Panc1 (cell line): ENCODE data around the gene FBXW4. TPM values are rescaled to one million over a fixed set of nuclear protein-coding genes. Genes with fewer than 3 reads are reported as not detected.

ENCODE experiments used
- ATAC-seq: fragments of 200-7000 bp; cut with Tn5 transposase; 2 replicates; pipeline ENCODE4 v1.9.1; 2020; ENCODE audit warnings: mild to moderate bottlenecking, moderate library complexity
- BruUV-seq: library from RNA; stranded (reverse); fragments of 400-500 nt; replicated peaks from 2 replicates; lab custom pipeline; 2021; lab: Mats Ljungman, UMichigan
- CTCF ChIA-PET: fragments of 300-600 bp; sonication (Branson Sonifier 250); formaldehyde crosslinking; loops from one replicate; lab custom pipeline; 2022; ENCODE audit warnings: antibody characterized with exemption; lab: Charles Lee
- POLR2A ChIA-PET: fragments of 300-600 bp; sonication (Branson Sonifier 250); formaldehyde crosslinking; loops from one replicate; lab custom pipeline; 2022; ENCODE audit warnings: antibody characterized with exemption; lab: Charles Lee
- DNase-seq: peaks from one replicate; pipeline ENCODE4 v3.0.0-alpha.2; 2010; ENCODE audit warnings: low read depth, low spot score
- H3K27ac ChIP-seq: 2 replicates; pipeline ENCODE4 v1.5.1; 2011; ENCODE audit warnings: mild to moderate bottlenecking, low read length, inconsistent platforms
- H3K27me3 ChIP-seq: fragments of 200-500 bp; sonication (Bioruptor generic); 2 replicates; pipeline ENCODE4 v1.6.0; 2014; ENCODE audit warnings: low read length, inconsistent platforms; ENCODE audit not compliant: control insufficient read depth, insufficient read depth
- H3K36me3 ChIP-seq: fragments of 200-500 bp; sonication (Bioruptor generic); 2 replicates; pipeline ENCODE4 v1.5.1; 2014; ENCODE audit warnings: inconsistent platforms, mild to moderate bottlenecking, low read length, moderate library complexity; ENCODE audit not compliant: control insufficient read depth, insufficient read depth
- H3K4me1 ChIP-seq: 2 replicates; pipeline ENCODE4 v1.5.1; 2011; ENCODE audit warnings: inconsistent platforms, mild to moderate bottlenecking, low read length, moderate library complexity; ENCODE audit not compliant: control insufficient read depth, insufficient read depth
- H3K4me3 ChIP-seq, 2 experiments: 2 replicates each; pipeline ENCODE4 v1.5.1; 2011 to 2012; ENCODE audit warnings: low read depth in 2 of 2, low read length in 2 of 2, mild to moderate bottlenecking in 2 of 2, inconsistent platforms in 1 of 2, moderate library complexity in 1 of 2
- H3K9me3 ChIP-seq: fragments of 200-500 bp; sonication (Bioruptor generic); 2 replicates; pipeline ENCODE4 v1.5.1; 2014; ENCODE audit warnings: low read depth, mild to moderate bottlenecking, inconsistent platforms, low read length, moderate library complexity; ENCODE audit not compliant: control insufficient read depth, insufficient read depth
- CTCF ChIP-seq: fragments of 450-650 bp; IDR thresholded peaks from 2 replicates; pipeline ENCODE4 v1.5.1; 2017; ENCODE audit warnings: mild to moderate bottlenecking
- POLR2AphosphoS5 ChIP-seq: IDR thresholded peaks from 2 replicates; pipeline ENCODE4 v1.6.1; 2012; ENCODE audit warnings: mild to moderate bottlenecking, low read depth, low read length, moderate library complexity
- REST ChIP-seq, 2 experiments: IDR thresholded peaks; 2 replicates each; pipeline ENCODE4 v1.6.1; 2011 to 2012; ENCODE audit warnings: low read depth in 2 of 2, control low read depth in 1 of 2, low read length in 1 of 2, mild to moderate bottlenecking in 1 of 2, moderate library complexity in 1 of 2; ENCODE audit not compliant: insufficient read depth in 1 of 2
- SIN3A ChIP-seq: IDR thresholded peaks from 2 replicates; pipeline ENCODE4 v1.6.1; 2012; ENCODE audit warnings: low read depth, mild to moderate bottlenecking, low read length, moderate library complexity, borderline replicate concordance; ENCODE audit not compliant: insufficient read depth
- TCF7L2 ChIP-seq: IDR thresholded peaks from 2 replicates; pipeline ENCODE4 v1.6.1; 2011; ENCODE audit warnings: mild to moderate bottlenecking, low read depth, low read length, inconsistent platforms
- in situ Hi-C: cut with HindIII; loops from 2 replicates; pipeline ENCODE4 v1.10.0; 2016; ENCODE audit warnings: low sequenced_read_pairs, low pct_unique_long_range_greater_than_20kb
- intact Hi-C: fragments of 100-400 bp; cut with micrococcal nuclease; formaldehyde crosslinking; loops from one replicate; pipeline ENCODE4 v1.10.0; 2022; ENCODE audit not compliant: unreplicated experiment
- total RNA-seq: library from RNA; stranded (reverse); gene quantifications from one replicate; pipeline ENCODE4 v1.2.1, GENCODE V29; 2021; ENCODE audit not compliant: unreplicated experiment

Gene FBXW4
- total RNA-seq, 1 experiment from 2014 or later = 61.5 TPM

GRCh38 chr10:101658975-101659374 lies 36.0 kb downstream of the FBXW4 start:
- in situ Hi-C loops = no loop called here
- H3K4me1 ChIP-seq = no peaks in the 10 kb centered on the region
- ChIA-PET CTCF (no interaction called here), POLR2A (no interaction called here)
- H3K27me3 ChIP-seq = no peaks in the 10 kb centered on the region
- no peak for TF ChIP-seq SIN3A
- no peak for TF ChIP-seq POLR2AphosphoS5
- no peak for TF ChIP-seq REST (IDR thresholded peaks at IDR 0.05; ENCODE audit: insufficient read depth in 1 of 2, low read depth in 2 of 2, low read length in 1 of 2)
- no peak for TF ChIP-seq TCF7L2
- TF ChIP-seq CTCF = no peak
- H3K9me3 ChIP-seq = no peaks in the 10 kb centered on the region
- ATAC-seq (no peak), DNase-seq (no peak)
- no peaks in the 10 kb centered on the region for H3K36me3 ChIP-seq
- H3K27ac ChIP-seq = no peak overlapping the region
- intact Hi-C loops = no loop called here
- no peak overlapping the region for H3K4me3 ChIP-seq
- no TSS peak for BruUV-seq

DNA sequence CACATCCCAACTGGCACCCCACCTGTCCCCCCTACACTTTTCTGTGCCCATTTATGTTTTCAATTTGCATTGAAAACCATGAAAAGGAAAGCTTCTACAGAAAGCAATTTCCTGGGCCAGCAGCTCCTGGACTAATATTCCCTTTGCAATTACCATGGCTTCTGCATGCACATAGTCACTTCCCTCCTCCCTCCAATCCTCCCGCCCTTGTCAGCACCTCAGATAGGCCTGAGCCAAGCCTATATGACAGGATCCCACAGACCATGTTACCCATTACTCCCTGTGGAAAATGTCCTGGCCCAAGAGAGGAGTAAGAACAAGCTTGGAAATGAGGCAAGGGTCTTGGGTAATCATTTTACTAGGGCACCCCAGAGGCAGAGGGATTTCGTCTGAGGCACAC lies 38.1 kb downstream of the FBXW4 start:
- no peak for TF ChIP-seq SIN3A
- no peak for TF ChIP-seq TCF7L2
- TF ChIP-seq REST (IDR thresholded peaks at IDR 0.05; ENCODE audit: insufficient read depth in 1 of 2, low read depth in 2 of 2, low read length in 1 of 2) = no peak
- TF ChIP-seq POLR2AphosphoS5 = no peak
- no peak for TF ChIP-seq CTCF
- DNase-seq (no peak), ATAC-seq (no peak)
- CTCF ChIA-PET = no interaction called here
- no peak overlapping the region for H3K27ac ChIP-seq
- H3K4me1 ChIP-seq = no peaks in the 10 kb centered on the region
- in situ Hi-C loops = no loop called here
- H3K27me3 ChIP-seq = no peaks in the 10 kb centered on the region
- intact Hi-C loops = no loop called here
- POLR2A ChIA-PET = no interaction called here
- H3K9me3 ChIP-seq = no peaks in the 10 kb centered on the region
- H3K36me3 ChIP-seq = no peaks in the 10 kb centered on the region
- no peak overlapping the region for H3K4me3 ChIP-seq
- no TSS peak for BruUV-seq
